Astrocyte (in vitro differentiated cells and primary cell): ENCODE data around the gene CCDC194. TPM values are rescaled to one million over a fixed set of nuclear protein-coding genes. Genes with fewer than 3 reads are reported as not detected.
"Not testable (repeated sequence)": the region's sequence is repeated elsewhere in the genome, so short reads cannot be mapped to it uniquely, and the experiment has no call there.

Source experiments
- DNase-seq: peaks from one replicate; pipeline ENCODE4 v3.0.0-alpha.2; 2010; ENCODE audit warnings: low read depth
- FAIRE-seq: peaks from 2 replicates; lab custom pipeline; 2011; peaks lifted over from hg19 to GRCh38; lab: Jason Lieb, UNC
- H2AFZ ChIP-seq: 2 replicates; pipeline ENCODE4 v1.6.0; 2012; ENCODE audit warnings: low read depth, low read length, inconsistent platforms
- H3K27ac ChIP-seq: 2 replicates; pipeline ENCODE4 v1.5.1; 2011; ENCODE audit warnings: low read depth, low read length, inconsistent platforms
- H3K27me3 ChIP-seq: 2 replicates; pipeline ENCODE4 v1.6.0; 2011; ENCODE audit warnings: low read length, inconsistent platforms; ENCODE audit not compliant: insufficient read depth
- H3K36me3 ChIP-seq: 2 replicates; pipeline ENCODE4 v1.5.1; 2011; ENCODE audit warnings: low read length, inconsistent platforms; ENCODE audit not compliant: insufficient read depth
- H3K4me1 ChIP-seq: 2 replicates; pipeline ENCODE4 v1.5.1; 2011; ENCODE audit warnings: low read length, inconsistent platforms; ENCODE audit not compliant: insufficient read depth
- H3K4me2 ChIP-seq: 2 replicates; pipeline ENCODE4 v1.6.0; 2012; ENCODE audit warnings: low read length, inconsistent platforms
- H3K4me3 ChIP-seq: 2 replicates; pipeline ENCODE4 v1.5.1; 2011; ENCODE audit warnings: low read depth, mild to moderate bottlenecking, low read length, inconsistent platforms; ENCODE audit not compliant: insufficient read depth
- H3K79me2 ChIP-seq: 2 replicates; pipeline ENCODE4 v1.6.0; 2012; ENCODE audit warnings: mild to moderate bottlenecking, low read length, inconsistent platforms; ENCODE audit not compliant: insufficient read depth
- H3K9ac ChIP-seq: 2 replicates; pipeline ENCODE4 v1.6.0; 2012; ENCODE audit warnings: mild to moderate bottlenecking, low read length, inconsistent platforms
- H3K9me3 ChIP-seq: 2 replicates; pipeline ENCODE4 v1.5.1; 2012; ENCODE audit warnings: low read depth, mild to moderate bottlenecking, low read length, inconsistent platforms; ENCODE audit not compliant: insufficient read depth
- H4K20me1 ChIP-seq: 2 replicates; pipeline ENCODE4 v1.6.0; 2012; ENCODE audit warnings: low read length, inconsistent platforms; ENCODE audit not compliant: insufficient read depth
- H3K27ac Mint-ChIP-seq: one replicate; pipeline ENCODE4 v1.8.0; 2021; ENCODE audit warnings: mild to moderate bottlenecking, mixed read lengths; ENCODE audit not compliant: unreplicated experiment
- H3K27me3 Mint-ChIP-seq: one replicate; pipeline ENCODE4 v1.8.0; 2021; ENCODE audit warnings: low read depth, mixed read lengths; ENCODE audit not compliant: unreplicated experiment
- H3K36me3 Mint-ChIP-seq: one replicate; pipeline ENCODE4 v1.8.0; 2021; ENCODE audit warnings: low read depth, mixed read lengths; ENCODE audit not compliant: unreplicated experiment
- H3K4me1 Mint-ChIP-seq: one replicate; pipeline ENCODE4 v1.8.0; 2021; ENCODE audit warnings: low read depth, mixed read lengths; ENCODE audit not compliant: unreplicated experiment
- H3K4me3 Mint-ChIP-seq: one replicate; pipeline ENCODE4 v1.8.0; 2021; ENCODE audit warnings: mild to moderate bottlenecking, moderate library complexity, mixed read lengths; ENCODE audit not compliant: unreplicated experiment
- H3K9me3 Mint-ChIP-seq: one replicate; pipeline ENCODE4 v1.8.0; 2021; ENCODE audit warnings: mild to moderate bottlenecking, mixed read lengths; ENCODE audit not compliant: unreplicated experiment
- EZH2 ChIP-seq: IDR thresholded peaks from 2 replicates; pipeline ENCODE4 v1.6.1; 2012; ENCODE audit warnings: mild to moderate bottlenecking, low read length, inconsistent platforms; ENCODE audit not compliant: insufficient read depth
- total RNA-seq: library from RNA; stranded (reverse); gene quantifications from 2 replicates; pipeline ENCODE4 v1.2.1, GENCODE V29; 2021
- TF ChIP-seq, protein P1 (sequence below): IDR thresholded peaks from 2 replicates; pipeline ENCODE4 v1.5.1; 2011; ENCODE audit warnings: low read depth, mild to moderate bottlenecking, inconsistent platforms, low read length, moderate library complexity; ENCODE audit not compliant: insufficient read depth

Gene CCDC194
- total RNA-seq, 1 donor from 2014 or later: 14.1 TPM

DNA sequence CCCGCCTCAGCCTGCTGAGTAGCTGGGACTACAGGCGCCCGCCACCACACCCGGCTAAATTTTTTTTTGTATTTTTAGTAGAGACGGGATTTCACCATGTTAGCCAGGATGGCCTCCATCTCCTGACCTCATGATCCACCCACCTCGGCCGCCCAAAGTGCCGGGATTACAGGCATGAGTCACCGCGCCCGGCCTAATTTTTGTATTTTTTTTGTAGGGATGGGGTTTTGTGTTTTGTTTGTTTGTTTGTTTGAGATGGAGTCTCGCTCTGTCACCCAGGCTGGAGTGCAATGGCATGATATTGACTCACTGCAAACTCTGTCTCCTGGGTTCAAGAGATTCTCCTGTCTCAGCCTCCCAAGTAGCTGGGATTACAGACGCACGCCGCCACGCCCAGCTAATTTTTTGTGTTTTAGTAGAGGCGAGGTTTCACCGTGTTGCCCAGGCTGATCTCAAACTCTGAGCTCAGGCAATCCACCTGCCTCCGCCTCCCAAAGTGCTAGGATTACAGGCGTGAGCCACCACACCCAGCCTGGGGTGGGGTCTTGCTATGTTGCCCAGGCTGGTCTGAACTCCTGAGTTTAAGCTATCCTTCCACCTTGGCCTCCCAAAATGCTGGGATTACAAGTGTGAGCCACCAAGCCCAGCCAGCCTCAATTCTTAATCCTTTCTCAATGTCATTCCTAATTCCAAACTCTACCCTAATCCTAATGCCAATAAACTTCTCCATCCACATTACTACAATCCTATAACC, 30.0 kb downstream of the CCDC194 start:
- H3K27ac ChIP-seq, H3K4me1 Mint-ChIP-seq, DNase-seq, H3K9me3 ChIP-seq, H3K4me2 ChIP-seq, FAIRE-seq, H3K9me3 Mint-ChIP-seq, H3K4me3 Mint-ChIP-seq, H3K79me2 ChIP-seq, H3K9ac ChIP-seq, H2AFZ ChIP-seq, H3K4me1 ChIP-seq, H3K36me3 ChIP-seq, H3K27ac Mint-ChIP-seq, H3K4me3 ChIP-seq, H3K27me3 ChIP-seq, H4K20me1 ChIP-seq: not testable (repeated sequence)
- Mint-ChIP-seq H3K36me3 (peaks cover 10% of the 10 kb centered on the region), H3K27me3 (peaks cover 38% of the 10 kb centered on the region)

DNA sequence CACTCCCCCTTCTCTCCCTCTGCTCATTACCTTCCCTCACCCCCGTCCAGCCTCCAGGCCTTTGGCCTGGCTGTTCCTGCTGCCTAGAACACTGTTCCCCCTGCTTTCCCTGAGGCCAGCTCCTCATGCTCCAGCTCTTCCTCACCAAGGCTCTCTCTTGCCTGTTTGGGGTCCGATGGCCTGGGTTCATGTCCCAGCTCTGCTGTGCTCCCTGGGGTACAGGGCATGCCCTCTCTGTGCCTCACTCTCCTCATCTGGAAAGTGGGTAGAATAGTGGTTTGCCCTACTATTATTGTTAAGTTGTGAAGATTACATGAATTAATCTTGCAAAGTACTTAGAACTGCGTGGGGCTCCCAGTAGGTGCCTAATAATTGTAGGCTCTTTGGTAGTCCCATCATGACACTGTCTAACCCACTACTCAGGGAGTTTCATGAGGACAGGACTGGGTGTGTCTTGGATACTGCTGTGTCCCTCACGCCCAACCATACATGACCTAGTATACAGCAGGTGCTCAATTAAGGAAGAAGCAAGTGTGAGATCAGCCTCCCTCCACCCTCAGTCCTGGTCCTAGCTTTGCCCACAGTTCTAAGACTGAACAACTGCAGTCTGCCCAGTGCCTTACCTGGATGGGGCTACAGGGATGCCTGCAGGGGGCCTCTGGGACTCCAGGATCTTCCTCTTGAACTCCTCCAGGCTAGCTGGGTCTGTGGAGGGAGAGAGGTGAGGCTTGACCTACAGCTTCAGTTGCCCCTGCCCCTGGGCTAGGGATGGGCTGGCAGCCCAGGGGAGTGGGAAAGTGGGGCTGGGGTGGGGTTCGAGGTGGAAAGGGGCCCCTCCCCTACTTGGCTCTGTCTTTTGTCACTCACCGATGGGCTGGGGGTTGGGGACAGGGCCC, 33.8 kb downstream of the CCDC194 start:
- Histone ChIP-seq H3K4me3 (no peak overlapping the region), H3K9ac (no peak overlapping the region), H3K9me3 (no peaks in the 10 kb centered on the region), H3K27ac (no peak overlapping the region), H4K20me1 (no peaks in the 10 kb centered on the region), H2AFZ (no peak overlapping the region), H3K36me3 (no peaks in the 10 kb centered on the region), H3K4me1 (peaks cover 8% of the 10 kb centered on the region), H3K27me3 (no peaks in the 10 kb centered on the region), H3K79me2 (no peaks in the 10 kb centered on the region), H3K4me2 (no peak overlapping the region)
- no peak for FAIRE-seq
- Mint-ChIP-seq H3K4me1 (no peaks in the 10 kb centered on the region), H3K9me3 (peaks cover 2% of the 10 kb centered on the region), H3K27me3 (peaks cover 29% of the 10 kb centered on the region), H3K36me3 (peaks cover 8% of the 10 kb centered on the region), H3K27ac (no peak overlapping the region), H3K4me3 (no peak overlapping the region)
- TF ChIP-seq EZH2: no peak
- TF ChIP-seq, protein P1, sequence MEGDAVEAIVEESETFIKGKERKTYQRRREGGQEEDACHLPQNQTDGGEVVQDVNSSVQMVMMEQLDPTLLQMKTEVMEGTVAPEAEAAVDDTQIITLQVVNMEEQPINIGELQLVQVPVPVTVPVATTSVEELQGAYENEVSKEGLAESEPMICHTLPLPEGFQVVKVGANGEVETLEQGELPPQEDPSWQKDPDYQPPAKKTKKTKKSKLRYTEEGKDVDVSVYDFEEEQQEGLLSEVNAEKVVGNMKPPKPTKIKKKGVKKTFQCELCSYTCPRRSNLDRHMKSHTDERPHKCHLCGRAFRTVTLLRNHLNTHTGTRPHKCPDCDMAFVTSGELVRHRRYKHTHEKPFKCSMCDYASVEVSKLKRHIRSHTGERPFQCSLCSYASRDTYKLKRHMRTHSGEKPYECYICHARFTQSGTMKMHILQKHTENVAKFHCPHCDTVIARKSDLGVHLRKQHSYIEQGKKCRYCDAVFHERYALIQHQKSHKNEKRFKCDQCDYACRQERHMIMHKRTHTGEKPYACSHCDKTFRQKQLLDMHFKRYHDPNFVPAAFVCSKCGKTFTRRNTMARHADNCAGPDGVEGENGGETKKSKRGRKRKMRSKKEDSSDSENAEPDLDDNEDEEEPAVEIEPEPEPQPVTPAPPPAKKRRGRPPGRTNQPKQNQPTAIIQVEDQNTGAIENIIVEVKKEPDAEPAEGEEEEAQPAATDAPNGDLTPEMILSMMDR: no peak
- DNase-seq: no peak

DNA sequence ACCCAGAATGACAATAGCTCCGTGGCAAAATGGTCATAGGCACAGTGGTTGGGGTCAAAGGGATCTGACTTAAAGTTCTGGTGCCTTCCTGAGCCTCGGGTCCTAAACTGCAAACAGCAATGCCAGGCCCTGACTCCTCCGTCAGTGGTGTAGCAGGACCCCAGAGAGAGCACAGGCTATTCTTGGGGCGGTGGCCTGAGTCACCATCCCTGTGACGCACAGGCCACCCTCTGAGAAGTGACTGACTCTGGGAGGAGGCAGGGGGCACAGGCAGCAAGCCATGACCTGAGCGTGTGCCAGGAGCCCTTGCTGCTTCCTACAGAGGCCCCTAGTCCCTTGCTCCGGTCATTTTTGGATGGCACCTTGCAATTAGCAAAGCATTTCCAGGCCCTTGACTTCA, 35.6 kb downstream of the CCDC194 start:
- H3K4me1 ChIP-seq: peaks cover 8% of the 10 kb centered on the region
- Mint-ChIP-seq H3K4me1 (no peaks in the 10 kb centered on the region), H3K27ac (no peak overlapping the region), H3K4me3 (no peak overlapping the region), H3K9me3 (peaks cover 4% of the 10 kb centered on the region), H3K36me3 (peaks cover 3% of the 10 kb centered on the region), H3K27me3 (peaks cover 26% of the 10 kb centered on the region)
- TF ChIP-seq, protein P1: no peak
- TF ChIP-seq EZH2: no peak
- H2AFZ ChIP-seq: peak overlapping the region; percentile 23
- no peaks in the 10 kb centered on the region for H3K79me2 ChIP-seq
- no peak for DNase-seq
- no peak for FAIRE-seq
- peak overlapping the region; percentile 6 for H3K4me2 ChIP-seq
- no peak overlapping the region for H3K9ac ChIP-seq
- H4K20me1 ChIP-seq: no peaks in the 10 kb centered on the region
- no peaks in the 10 kb centered on the region for H3K36me3 ChIP-seq
- no peaks in the 10 kb centered on the region for H3K9me3 ChIP-seq
- H3K27me3 ChIP-seq: no peaks in the 10 kb centered on the region
- H3K4me3 ChIP-seq: no peak overlapping the region
- H3K27ac ChIP-seq: no peak overlapping the region
